Measurements from ENCODE around the gene HES5.

Gene HES5

DNA sequence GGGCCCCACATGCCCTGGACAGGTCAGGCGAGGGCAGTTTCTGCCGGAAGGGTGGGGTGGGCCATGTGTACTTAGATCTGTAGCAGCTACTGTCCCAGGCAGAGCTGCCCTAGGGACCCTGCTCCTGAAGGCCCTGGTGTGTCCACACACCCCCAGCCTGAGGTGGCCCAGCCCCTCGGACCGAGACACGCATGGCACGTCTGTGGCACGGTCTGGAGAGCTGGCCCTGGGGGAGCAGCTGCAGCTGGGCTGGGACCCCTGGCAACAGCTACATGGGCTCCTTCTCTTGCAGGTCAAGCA lies 28.3 kb downstream of the HES5 start:
- DNase-seq (ENCODE audit: low read depth) = no peak
- TF ChIP-seq MYC (IDR thresholded peaks at IDR 0.05; ENCODE audit: low read depth, low read length) (no peak), POLR2A (IDR thresholded peaks at IDR 0.05; ENCODE audit: extremely low read depth, insufficient read length) (no peak)
- TF ChIP-seq, protein P1, sequence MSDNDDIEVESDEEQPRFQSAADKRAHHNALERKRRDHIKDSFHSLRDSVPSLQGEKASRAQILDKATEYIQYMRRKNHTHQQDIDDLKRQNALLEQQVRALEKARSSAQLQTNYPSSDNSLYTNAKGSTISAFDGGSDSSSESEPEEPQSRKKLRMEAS (IDR thresholded peaks at IDR 0.05; ENCODE audit: low read depth, low read length) = no peak
- TF ChIP-seq, protein P2, sequence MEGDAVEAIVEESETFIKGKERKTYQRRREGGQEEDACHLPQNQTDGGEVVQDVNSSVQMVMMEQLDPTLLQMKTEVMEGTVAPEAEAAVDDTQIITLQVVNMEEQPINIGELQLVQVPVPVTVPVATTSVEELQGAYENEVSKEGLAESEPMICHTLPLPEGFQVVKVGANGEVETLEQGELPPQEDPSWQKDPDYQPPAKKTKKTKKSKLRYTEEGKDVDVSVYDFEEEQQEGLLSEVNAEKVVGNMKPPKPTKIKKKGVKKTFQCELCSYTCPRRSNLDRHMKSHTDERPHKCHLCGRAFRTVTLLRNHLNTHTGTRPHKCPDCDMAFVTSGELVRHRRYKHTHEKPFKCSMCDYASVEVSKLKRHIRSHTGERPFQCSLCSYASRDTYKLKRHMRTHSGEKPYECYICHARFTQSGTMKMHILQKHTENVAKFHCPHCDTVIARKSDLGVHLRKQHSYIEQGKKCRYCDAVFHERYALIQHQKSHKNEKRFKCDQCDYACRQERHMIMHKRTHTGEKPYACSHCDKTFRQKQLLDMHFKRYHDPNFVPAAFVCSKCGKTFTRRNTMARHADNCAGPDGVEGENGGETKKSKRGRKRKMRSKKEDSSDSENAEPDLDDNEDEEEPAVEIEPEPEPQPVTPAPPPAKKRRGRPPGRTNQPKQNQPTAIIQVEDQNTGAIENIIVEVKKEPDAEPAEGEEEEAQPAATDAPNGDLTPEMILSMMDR (IDR thresholded peaks at IDR 0.05; ENCODE audit: low read depth, low read length) = no peak
- no peak overlapping the region for H3K4me3 ChIP-seq (ENCODE audit: low read depth, low read length)

DNA sequence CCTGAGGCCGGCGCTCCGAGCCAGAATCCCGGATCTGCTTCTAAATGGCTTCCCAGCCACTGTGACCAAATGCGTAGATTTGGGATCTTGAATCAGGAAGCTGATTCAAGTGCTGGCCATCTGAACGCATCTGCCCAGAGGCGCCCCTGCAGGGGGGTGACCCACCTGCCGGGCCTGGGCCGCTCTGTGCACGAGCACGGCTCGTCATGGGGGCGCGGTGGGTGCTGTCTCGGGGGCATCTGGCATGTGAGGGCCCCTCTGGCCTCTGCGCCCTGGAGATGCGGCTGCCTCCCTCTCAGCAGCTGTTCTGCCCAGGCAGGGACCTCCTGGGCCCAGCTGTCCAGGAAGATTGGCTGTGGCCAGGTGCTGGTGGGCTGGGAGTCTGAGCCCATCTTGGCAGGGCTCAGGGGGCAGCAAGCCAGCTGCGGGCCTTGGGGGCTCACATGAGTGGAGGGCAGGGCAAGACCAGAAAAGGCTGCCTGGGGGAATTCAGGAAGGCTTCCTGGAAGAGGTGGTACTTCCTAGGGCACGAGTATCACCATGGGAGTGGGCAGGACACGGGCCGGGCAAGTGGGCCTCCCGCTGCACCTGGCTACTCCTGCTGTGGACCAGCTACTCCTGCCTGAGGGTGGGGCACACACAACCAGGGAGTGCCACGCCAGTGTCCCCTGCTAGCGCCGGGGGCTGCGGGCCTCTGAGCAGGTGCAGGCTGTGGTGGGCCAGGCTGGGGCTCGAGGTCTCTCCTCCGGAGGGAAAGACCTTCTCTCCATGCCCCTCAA lies 28.8 kb downstream of the HES5 start:
- H3K4me3 ChIP-seq (ENCODE audit: low read depth, low read length) = no peak overlapping the region
- DNase-seq (ENCODE audit: low read depth) = no peak
- TF ChIP-seq POLR2A (IDR thresholded peaks at IDR 0.05; ENCODE audit: extremely low read depth, insufficient read length) = no peak
- TF ChIP-seq, protein P2 (IDR thresholded peaks at IDR 0.05; ENCODE audit: low read depth, low read length) = no peak
- TF ChIP-seq, protein P1 (IDR thresholded peaks at IDR 0.05; ENCODE audit: low read depth, low read length) = no peak
- TF ChIP-seq MYC (IDR thresholded peaks at IDR 0.05; ENCODE audit: low read depth, low read length) = no peak

DNA sequence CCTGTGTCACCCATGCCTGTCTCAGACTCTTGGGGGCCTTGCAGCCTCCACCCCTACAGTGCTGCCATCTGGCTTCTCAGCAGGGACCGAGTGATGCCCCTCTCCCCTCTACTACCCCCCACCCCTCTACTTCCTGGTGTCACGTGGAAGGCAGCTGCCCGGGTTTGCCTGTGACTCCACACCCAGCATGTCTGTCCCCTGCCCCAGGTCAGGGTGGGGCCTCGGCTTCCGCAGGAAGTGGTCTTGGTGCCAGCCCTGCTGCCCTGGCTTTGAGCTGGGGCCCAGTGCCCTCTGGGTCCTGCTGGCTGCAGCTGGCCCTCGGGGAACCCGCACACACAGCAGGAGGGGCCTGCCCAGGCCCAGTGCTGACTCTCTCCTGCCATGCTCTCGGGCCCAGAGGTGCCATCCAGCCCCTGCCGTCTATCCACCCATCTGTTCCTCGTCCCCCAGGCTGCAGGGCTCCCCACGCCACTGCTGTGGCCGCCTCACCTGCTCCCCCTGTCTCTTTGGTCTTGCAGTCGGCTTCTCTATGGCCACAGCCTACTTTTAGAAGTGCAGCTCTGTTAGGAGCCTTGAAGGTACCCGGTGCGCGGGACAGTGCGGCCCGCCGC lies 30.0 kb downstream of the HES5 start:
- TF ChIP-seq, protein P2 (IDR thresholded peaks at IDR 0.05; ENCODE audit: low read depth, low read length) = no peak
- TF ChIP-seq, protein P1 (IDR thresholded peaks at IDR 0.05; ENCODE audit: low read depth, low read length) = no peak
- TF ChIP-seq MYC (IDR thresholded peaks at IDR 0.05; ENCODE audit: low read depth, low read length) = no peak
- TF ChIP-seq POLR2A (IDR thresholded peaks at IDR 0.05; ENCODE audit: extremely low read depth, insufficient read length) = no peak
- DNase-seq (ENCODE audit: low read depth) = no peak
- H3K4me3 ChIP-seq (ENCODE audit: low read depth, low read length) = no peak overlapping the region

DNA sequence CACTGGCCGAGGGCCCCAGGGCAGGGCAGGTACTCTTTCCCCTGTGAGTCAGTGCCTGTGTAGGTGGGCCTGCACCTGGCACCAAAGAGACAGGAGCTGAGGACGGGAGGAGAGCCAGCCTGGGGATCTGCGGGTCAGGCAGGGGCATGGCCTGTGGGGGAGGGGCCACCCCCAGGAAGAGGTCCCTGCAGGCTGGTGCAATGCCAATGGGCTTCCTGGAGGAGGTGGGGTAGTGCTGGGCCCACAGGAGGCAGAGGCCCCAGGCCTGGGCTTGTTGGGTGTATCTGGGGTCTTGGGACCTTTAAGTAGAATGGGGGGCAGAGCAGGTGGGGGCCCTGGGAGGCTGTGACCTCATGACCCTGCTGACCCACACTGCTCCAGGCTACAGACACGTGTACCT lies 30.8 kb downstream of the HES5 start:
- DNase-seq (ENCODE audit: low read depth) = no peak
- TF ChIP-seq MYC (IDR thresholded peaks at IDR 0.05; ENCODE audit: low read depth, low read length) (no peak), POLR2A (IDR thresholded peaks at IDR 0.05; ENCODE audit: extremely low read depth, insufficient read length) (no peak)
- TF ChIP-seq, protein P1 (IDR thresholded peaks at IDR 0.05; ENCODE audit: low read depth, low read length) = no peak
- TF ChIP-seq, protein P2 (IDR thresholded peaks at IDR 0.05; ENCODE audit: low read depth, low read length) = no peak
- no peak overlapping the region for H3K4me3 ChIP-seq (ENCODE audit: low read depth, low read length)

DNA sequence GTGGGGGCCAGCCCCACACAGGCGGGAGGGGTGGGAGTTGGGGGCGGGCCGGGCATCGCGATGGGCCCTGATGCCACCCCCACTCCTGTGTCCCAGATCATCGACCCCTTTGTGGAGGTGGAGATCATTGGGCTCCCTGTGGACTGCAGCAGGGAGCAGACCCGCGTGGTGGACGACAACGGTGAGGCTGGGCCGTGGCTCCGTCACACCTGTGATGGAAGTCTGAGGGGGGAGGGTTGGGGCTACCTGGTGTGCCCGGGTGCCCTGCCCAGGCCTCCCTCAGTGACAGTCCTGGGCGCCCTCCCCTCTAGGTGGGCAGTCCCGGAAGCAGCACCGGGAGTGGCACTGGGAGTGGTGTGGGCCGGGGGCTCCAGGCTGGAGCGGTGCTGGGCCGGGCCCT lies 31.4 kb downstream of the HES5 start:
- DNase-seq (ENCODE audit: low read depth) = no peak
- no peak overlapping the region for H3K4me3 ChIP-seq (ENCODE audit: low read depth, low read length)
- TF ChIP-seq MYC (IDR thresholded peaks at IDR 0.05; ENCODE audit: low read depth, low read length) (no peak), POLR2A (IDR thresholded peaks at IDR 0.05; ENCODE audit: extremely low read depth, insufficient read length) (no peak)
- TF ChIP-seq, protein P1 (IDR thresholded peaks at IDR 0.05; ENCODE audit: low read depth, low read length) = no peak
- TF ChIP-seq, protein P2 (IDR thresholded peaks at IDR 0.05; ENCODE audit: low read depth, low read length) = no peak
